ENCODE results near the gene KRT82.

GRCh38 chr12:52455821-52456220, 49.7 kb upstream of the KRT82 start:
- TF ChIP-seq, protein P1, sequence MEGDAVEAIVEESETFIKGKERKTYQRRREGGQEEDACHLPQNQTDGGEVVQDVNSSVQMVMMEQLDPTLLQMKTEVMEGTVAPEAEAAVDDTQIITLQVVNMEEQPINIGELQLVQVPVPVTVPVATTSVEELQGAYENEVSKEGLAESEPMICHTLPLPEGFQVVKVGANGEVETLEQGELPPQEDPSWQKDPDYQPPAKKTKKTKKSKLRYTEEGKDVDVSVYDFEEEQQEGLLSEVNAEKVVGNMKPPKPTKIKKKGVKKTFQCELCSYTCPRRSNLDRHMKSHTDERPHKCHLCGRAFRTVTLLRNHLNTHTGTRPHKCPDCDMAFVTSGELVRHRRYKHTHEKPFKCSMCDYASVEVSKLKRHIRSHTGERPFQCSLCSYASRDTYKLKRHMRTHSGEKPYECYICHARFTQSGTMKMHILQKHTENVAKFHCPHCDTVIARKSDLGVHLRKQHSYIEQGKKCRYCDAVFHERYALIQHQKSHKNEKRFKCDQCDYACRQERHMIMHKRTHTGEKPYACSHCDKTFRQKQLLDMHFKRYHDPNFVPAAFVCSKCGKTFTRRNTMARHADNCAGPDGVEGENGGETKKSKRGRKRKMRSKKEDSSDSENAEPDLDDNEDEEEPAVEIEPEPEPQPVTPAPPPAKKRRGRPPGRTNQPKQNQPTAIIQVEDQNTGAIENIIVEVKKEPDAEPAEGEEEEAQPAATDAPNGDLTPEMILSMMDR (IDR thresholded peaks at IDR 0.05): no peak
- no peak for TF ChIP-seq POLR2A (IDR thresholded peaks at IDR 0.05)
- TF ChIP-seq POLR2AphosphoS5 (IDR thresholded peaks at IDR 0.05): no peak

Data from prostate gland (tissue), 2 donors.